ENCODE measurements around the gene SGMS1.

DNA sequence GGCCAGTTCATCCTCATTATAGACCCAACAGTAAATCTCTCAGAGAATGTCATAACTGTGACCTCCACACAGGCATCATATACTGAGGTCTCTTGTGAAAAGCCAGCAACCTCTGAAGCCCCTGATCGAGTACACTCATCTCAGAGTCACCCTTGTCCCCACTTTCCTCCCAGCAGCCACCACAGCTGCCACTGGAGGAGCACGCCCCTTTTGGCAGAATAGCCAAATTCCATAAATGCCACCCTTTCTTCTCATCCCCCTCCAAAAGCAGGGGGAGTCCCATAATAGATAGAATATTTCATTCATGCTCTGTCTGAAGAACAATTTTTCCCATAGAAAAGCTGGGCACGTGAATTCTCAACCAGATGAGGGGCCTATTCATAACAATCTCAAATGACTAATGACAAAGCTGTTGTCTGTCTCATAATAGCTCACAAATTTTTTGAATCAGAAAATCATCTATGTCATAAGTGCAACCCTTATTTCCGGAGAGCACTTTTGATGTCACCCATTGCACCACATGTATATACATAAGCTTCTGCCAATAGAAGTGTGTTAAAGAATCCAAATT is 47.4 kb downstream of the SGMS1 start:
- no peak for TF ChIP-seq POLR2A (IDR thresholded peaks at IDR 0.05)
- TF ChIP-seq, protein P1, sequence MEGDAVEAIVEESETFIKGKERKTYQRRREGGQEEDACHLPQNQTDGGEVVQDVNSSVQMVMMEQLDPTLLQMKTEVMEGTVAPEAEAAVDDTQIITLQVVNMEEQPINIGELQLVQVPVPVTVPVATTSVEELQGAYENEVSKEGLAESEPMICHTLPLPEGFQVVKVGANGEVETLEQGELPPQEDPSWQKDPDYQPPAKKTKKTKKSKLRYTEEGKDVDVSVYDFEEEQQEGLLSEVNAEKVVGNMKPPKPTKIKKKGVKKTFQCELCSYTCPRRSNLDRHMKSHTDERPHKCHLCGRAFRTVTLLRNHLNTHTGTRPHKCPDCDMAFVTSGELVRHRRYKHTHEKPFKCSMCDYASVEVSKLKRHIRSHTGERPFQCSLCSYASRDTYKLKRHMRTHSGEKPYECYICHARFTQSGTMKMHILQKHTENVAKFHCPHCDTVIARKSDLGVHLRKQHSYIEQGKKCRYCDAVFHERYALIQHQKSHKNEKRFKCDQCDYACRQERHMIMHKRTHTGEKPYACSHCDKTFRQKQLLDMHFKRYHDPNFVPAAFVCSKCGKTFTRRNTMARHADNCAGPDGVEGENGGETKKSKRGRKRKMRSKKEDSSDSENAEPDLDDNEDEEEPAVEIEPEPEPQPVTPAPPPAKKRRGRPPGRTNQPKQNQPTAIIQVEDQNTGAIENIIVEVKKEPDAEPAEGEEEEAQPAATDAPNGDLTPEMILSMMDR (IDR thresholded peaks at IDR 0.05): no peak
